HG03095 (cell line): ENCODE results near the gene BRCA2.

Experiments
- ATAC-seq: cut with Tn5 transposase; IDR thresholded peaks from one replicate; pipeline ENCODE4 v1.9.1; 2021; ENCODE audit warnings: moderate library complexity; ENCODE audit not compliant: unreplicated experiment

BRCA2 gene

GRCh38 chr13:32384702-32385101, 69.4 kb downstream of the BRCA2 start:
- ATAC-seq = no peak

DNA sequence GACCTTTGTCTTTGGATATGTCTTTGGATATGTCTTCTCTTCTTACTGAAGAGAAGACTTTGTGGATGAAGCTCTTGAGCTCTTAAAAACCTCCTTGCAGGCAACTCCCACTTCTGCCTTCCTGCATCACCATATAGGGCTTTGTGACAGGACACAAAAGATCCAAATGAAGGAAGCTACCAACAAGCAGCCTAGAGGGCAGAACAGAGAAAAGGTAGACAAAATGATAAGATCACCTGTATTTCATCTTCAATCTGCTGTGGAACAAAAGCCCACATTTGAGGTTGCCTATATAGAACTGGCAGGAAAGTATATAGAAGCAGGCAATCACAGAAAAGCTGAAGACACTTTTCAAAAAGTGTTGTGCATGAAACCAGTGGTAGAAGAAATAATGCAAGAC, 70.1 kb downstream of the BRCA2 start:
- ATAC-seq = no peak

GRCh38 chr13:32390048-32390447, 74.7 kb downstream of the BRCA2 start:
- peak; percentile 74 for ATAC-seq

DNA sequence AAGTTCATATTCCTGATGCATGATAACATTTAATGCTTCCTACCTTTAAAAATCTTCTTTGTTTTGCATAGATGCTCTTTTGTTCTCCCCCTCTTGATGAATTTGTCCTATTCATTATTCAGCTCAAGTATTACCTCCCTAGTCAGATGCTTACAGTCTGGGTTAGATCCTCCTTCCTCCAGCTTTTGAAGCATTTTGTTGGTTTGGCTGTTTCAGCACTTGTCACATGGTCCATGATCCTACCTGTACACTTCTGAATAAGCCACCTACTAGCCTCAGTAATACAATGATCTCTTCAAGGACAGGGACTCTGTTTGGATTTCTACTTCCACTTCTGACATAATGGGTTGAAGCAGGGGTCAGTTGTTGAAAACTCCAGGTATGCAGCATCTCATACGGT, 75.2 kb downstream of the BRCA2 start:
- ATAC-seq = no peak

GRCh38 chr13:32391101-32391619, 75.9 kb downstream of the BRCA2 start:
- no peak for ATAC-seq

DNA sequence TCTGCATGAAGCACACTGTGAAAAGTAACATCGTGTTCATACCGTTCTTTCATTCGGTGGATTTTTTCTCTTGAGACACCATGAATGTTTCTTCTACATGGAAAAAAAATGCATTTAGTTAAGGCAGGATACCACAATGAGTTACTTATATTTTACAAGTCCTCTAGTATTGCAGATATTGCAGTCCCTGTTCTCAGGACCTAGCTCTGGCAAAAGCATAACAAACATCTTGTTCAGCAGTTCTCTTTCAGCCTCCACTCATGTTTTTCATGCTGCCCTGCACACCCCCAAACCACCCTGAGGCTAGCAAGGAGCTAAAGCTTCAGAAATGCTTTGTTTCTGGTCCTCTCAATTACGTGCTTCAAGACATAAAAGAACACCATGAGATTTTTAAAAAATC, 87.8 kb downstream of the BRCA2 start:
- no peak for ATAC-seq

DNA sequence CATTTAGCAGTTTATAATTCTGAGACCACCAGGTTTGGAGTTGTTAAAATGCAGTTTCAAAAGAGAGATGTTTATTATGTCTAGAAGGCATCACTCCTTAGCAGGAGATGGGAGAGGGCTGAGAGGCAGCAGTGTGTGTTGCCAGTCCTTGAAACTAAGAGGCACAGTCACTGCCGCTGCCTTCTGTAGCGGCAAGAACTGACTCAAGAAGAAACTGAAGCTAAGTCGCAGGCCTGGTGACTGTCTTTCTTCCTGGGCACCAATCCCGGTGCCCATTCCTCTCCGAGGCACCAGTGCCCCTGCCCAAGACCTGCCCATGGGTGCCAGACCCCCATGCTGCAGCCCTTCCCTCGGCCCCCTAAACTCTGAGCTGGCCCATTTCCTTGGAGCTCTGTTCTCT, 92.5 kb downstream of the BRCA2 start:
- peak; percentile 69 for ATAC-seq

- ATAC-seq = no peak
These were observed 93.1 kb downstream of the BRCA2 start for GRCh38 chr13:32408296-32409000.

DNA sequence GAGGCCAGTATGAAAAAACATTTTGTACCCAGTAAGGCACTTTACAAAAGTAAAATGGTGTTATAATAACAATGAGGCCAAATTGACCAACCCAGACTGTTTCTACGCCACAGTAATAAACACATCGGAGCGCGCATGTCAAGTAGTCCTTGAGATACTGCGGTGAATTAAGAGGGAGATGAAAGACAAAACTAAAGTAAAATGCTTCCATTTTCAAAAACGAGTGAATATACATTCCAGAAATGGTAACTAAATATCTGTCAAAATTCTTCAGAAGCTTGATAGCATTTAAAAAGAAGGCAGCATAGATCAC, 93.6 kb downstream of the BRCA2 start:
- no peak for ATAC-seq

- no peak for ATAC-seq
These were observed 94.5 kb downstream of the BRCA2 start for GRCh38 chr13:32409561-32410421.

GRCh38 chr13:32413284-32413683, 98.0 kb downstream of the BRCA2 start:
- no peak for ATAC-seq

GRCh38 chr13:32414580-32414979, 99.3 kb downstream of the BRCA2 start:
- no peak for ATAC-seq

GRCh38 chr13:32415019-32415418, 99.7 kb downstream of the BRCA2 start:
- no peak for ATAC-seq

DNA sequence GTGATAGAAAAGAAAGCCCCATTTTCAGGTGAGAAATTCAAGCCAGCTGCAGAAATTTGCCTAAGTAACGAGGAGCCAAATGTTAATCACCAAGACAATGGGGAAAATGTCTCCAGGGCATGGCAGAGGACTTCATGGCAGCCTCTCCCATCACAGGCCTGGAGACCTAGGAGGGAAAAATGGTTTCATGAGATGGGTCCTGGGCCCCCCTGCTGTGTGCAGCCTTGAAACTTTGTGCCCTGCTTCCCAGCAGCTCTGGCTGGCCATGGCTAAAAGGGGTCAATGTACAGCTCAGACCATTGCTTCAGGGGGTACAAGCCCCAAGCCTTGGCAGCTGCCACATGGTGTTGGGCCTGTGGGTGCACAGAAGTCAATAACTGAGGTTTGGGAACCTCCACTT, 102.7 kb downstream of the BRCA2 start:
- no peak for ATAC-seq

GRCh38 chr13:32419862-32420261, 104.6 kb downstream of the BRCA2 start:
- no peak for ATAC-seq

DNA sequence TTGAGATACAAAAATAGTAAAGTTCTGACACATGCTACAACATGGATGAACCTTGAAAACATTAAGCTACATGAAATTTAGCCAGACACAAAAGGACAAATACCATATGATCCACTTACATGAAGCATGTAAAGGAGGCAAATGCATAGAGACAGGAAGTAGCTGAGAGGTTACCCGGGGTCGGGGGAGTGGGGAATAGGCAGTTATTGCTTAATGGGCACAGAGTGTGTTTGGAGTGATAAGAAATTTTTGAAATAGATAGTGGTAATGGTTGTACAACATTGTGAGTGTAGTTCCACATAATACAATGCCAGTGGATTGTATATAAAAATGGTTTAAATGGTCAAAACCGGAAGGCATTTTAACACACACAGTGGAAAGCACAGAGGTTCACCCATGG, 108.3 kb downstream of the BRCA2 start:
- ATAC-seq = no peak

DNA sequence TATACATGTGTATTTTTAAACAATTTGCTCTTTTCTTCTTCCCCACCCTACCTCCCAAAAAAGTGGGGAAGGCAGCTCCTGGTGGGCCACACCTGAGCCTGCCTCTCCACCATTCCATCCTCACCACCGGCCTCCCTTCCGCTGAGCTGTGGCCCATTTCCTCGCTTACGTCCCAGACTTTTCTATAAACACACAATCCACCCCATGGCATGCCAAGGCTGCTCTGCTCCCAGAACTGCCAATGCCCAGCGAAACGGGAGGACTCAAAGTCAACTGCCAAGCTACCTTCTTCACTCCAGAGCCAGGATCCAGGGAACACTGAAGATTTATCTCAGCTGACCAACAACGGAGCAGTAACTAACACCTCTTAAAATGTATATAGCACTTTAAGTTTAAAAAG, 109.8 kb downstream of the BRCA2 start:
- no peak for ATAC-seq

DNA sequence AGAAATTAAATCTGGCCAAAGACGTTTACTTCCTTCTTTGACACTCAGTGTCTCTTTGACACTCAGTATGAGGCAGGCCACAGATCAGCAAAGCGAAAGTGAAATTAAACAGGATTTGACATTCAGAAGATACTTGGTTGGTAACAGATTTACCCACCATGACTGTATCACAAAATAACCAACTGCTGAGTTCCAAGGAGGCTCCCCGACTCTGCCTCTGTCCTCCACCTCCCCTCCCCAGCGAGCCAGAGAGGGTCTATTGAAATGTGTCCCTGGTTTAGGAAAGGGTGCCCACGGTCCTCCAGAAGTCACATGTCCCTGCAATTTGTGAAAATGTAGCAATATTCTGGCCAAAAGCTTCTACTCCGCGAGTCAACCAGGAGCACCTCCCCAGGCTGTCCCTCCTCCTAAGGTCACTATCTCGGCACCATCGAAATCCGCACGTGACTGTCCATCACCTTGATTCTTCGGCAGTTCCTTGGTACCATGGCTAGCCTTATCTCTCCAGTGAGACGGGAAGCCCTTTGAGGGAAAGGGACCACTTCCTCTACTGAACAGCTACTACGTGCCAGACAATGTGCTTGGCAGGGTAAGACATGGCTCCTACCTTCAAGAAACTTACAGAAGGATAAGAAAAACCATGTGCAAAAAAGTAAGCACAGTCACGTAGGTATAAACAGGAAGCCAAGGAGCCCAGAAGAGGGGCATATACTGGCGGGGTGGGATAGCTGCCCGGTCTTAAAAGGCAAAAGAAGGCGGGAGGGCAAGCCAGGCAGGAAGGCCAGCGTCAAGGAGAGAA, 111.1 kb downstream of the BRCA2 start:
- ATAC-seq = peak; percentile 32

DNA sequence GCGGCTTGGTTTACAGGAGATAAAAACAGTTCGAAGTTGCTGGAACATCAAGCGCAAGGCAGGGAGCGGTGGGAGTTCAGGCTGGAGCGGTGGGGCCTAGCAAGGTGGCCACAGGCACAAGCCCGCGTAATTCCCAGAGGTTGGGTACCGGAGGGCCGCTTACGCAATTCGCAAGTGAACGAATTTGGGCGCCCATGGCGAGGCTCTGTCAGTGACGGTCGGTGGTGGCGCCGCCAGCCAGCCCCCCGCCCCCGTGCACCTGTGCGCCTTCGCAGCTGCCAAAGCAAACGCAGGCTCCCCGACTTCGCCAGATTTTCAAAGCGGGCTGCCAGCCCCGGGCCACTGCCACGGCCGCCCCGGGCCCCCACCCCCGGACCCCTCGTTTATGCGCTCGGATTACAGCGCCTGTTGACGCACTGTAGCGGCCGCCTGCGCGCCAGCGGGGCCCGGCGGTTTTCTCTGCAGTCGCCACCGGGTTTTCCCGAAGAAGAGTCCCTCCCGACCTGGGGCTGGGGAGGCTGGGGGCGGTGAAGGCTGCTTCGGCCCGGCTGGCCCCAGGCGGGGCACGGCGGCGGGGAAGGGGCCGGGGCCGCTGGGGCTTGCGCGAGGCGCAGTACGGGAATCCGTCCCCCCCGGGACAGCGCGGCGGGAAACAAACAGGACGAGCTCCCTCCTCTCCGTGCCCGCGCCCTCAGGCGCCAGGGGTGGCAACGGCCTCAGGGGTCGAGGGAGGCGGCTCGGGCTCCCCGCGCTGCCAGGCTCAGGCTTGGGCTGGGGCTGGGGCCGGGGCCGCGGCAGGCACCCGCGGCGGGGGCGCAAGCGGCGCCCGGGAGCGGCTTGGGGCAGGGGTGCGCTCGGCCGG, 111.9 kb downstream of the BRCA2 start:
- ATAC-seq = peak; percentile 4

- ATAC-seq = peak; percentile 66
These were observed 112.7 kb downstream of the BRCA2 start, which contains the start of gene N4BP2L1 for GRCh38 chr13:32427852-32428580. TSS of gene N4BP2L1 (minus strand) at chr13:32428130. CDS start at chr13:32428082, 48 bp downstream.
